GM10248 (cell line): Measurements from ENCODE around the gene ZNF771.
"Not testable (repeated sequence)": the region's sequence is repeated elsewhere in the genome, so short reads cannot be mapped to it uniquely, and the experiment has no call there.

Experiments used
- CTCF ChIA-PET: fragments of 300-600 bp; sonication (Branson Sonifier 250); formaldehyde crosslinking; extraction: SDS; loops from one replicate; lab custom pipeline; 2021; ENCODE audit warnings: antibody characterized with exemption; lab: Yijun Ruan, JAX
- POLR2A ChIA-PET: fragments of 350-650 bp; sonication (Branson Sonifier 250); formaldehyde crosslinking; extraction: SDS; loops from one replicate; lab custom pipeline; 2020; ENCODE audit warnings: antibody characterized with exemption; lab: Yijun Ruan, JAX
- DNase-seq: peaks from one replicate; pipeline ENCODE4 v3.0.0; 2012; ENCODE audit errors: extremely low spot score
- CTCF ChIP-seq: IDR thresholded peaks from 2 replicates; pipeline ENCODE4 v1.5.1; 2012; ENCODE audit warnings: mild to moderate bottlenecking, low read depth; ENCODE audit errors: extremely low read depth, missing control alignments, control extremely low read depth

The ZNF771 gene

GRCh38 chr16:30382111-30382881 is 25.1 kb upstream of the ZNF771 start, which contains the start of gene SEPTIN1:
Gene SEPTIN1, minus strand, starts transcription at chr16:30382561. Its CDS starts 19 bp downstream, at chr16:30382542.
- ChIA-PET CTCF (interaction anchor here (0.9 to 4.7 kb wide), 9 partner anchors 10 to 48 kb away, joined by 3 to 23 read pairs (median 3); partner anchors contain the start of genes DCTPP1 and ZNF48), POLR2A (interaction anchor here (0.5 to 2.1 kb wide), 3 partner anchors 11 to 472 kb away, joined by 4 to 9 read pairs (median 4); partner anchors contain the start of gene TBC1D10B)
- no peak for TF ChIP-seq CTCF
- DNase-seq = peak; percentile 73

- ChIA-PET POLR2A (interaction anchor here (0.5 to 1.3 kb wide), 2 partner anchors 26 to 298 kb away, joined by 4 read pairs; no protein-coding TSS in a partner anchor), CTCF (interaction anchor here (0.7 to 4.7 kb wide), 5 partner anchors 9 to 246 kb away, joined by 3 to 23 read pairs (median 12); partner anchors contain the start of gene ZNF48)
- no peak for DNase-seq
- TF ChIP-seq CTCF = no peak
Measured at GRCh38 chr16:30383521-30383920, 23.9 kb upstream of the ZNF771 start.

GRCh38 chr16:30394592-30395154 is 12.7 kb upstream of the ZNF771 start:
- CTCF ChIA-PET = interaction anchor here (0.8 to 4.8 kb wide), 11 partner anchors 12 to 220 kb away, joined by 3 to 30 read pairs (median 7); partner anchors contain the start of genes DCTPP1, SEPTIN1, ZNF747 and ZNF764
- POLR2A ChIA-PET = interaction anchor here (0.6 to 1.6 kb wide), 2 partner anchors 17 to 38 kb away, joined by 3 to 4 read pairs; no protein-coding TSS in a partner anchor
- TF ChIP-seq CTCF = no peak
- no peak for DNase-seq

GRCh38 chr16:30395155-30395991 is 12.0 kb upstream of the ZNF771 start, which contains the start of gene ZNF48:
Gene ZNF48, plus strand, starts transcription at chr16:30395420. Its CDS starts 375 bp downstream, at chr16:30395795.
- peak; percentile 81 for DNase-seq

GRCh38 chr16:30395992-30396585 is 11.3 kb upstream of the ZNF771 start:
- ChIA-PET POLR2A (interaction anchor here (0.5 to 1.6 kb wide), 2 partner anchors 19 to 46 kb away, joined by 4 to 6 read pairs; no protein-coding TSS in a partner anchor), CTCF (interaction anchor here (1.0 to 4.8 kb wide), 11 partner anchors 10 to 219 kb away, joined by 3 to 30 read pairs (median 7); partner anchors contain the start of genes DCTPP1, ITGAL, SEPTIN1 and ZNF764)
- no peak for TF ChIP-seq CTCF
- no peak for DNase-seq

More at GRCh38 chr16:30395155-30395991, 12.0 kb upstream of the ZNF771 start, which contains the start of gene ZNF48:
- TF ChIP-seq CTCF = peak; percentile 62
- CTCF ChIA-PET = interaction anchor here (0.8 to 4.8 kb wide), 13 partner anchors 11 to 219 kb away, joined by 3 to 30 read pairs (median 7); partner anchors contain the start of genes DCTPP1, ITGAL, SEPTIN1 and ZNF747
- POLR2A ChIA-PET = interaction anchor here (0.5 to 1.6 kb wide), 3 partner anchors 18 to 46 kb away, joined by 3 to 6 read pairs (median 4); no protein-coding TSS in a partner anchor

- POLR2A ChIA-PET, DNase-seq: not testable (repeated sequence)
- CTCF ChIA-PET = interaction anchor here (1.5 to 4.8 kb wide), 6 partner anchors 10 to 218 kb away, joined by 5 to 30 read pairs (median 16); partner anchors contain the start of genes SEPTIN1 and ZNF771
Measured at GRCh38 chr16:30396627-30397026, 10.8 kb upstream of the ZNF771 start.
